ENCODE measurements around the gene PRR14L.

PRR14L gene

DNA sequence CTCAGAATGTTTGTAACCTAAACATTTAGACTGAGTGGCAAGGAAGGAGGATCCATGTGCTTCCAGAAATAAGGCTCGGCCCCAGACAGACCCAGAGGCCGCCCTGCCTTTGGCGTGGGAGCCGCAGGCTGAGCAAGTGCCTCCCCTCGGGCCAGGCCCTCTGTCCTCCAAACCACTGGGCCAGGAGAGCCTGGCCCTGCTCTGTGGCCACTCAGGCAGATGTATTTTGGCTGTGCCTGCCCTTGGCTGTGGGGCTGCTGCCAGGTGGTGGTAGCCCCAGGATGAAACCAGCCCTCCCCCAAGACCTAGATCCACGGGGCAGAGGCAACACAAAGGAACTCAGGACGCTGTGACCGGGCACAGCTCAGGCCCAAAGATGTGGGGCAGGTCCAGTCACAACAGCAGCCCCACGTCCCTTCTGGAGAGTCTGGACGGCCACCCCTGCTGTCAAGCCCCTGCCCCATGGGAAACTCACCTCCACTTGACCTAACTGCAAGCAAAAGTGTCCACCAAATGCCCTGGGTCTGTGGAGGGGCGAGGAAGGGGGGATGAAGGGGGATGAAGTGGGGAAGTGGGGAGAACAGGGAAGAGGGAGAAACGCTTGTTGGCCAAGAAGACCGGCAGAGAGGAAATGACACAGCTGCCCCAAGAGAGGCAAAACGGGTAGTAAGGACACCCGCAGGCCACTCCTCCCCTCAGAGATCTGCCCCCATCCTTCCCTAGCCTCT lies 111.9 kb downstream of the PRR14L start:
- DNase-seq, result no peak

DNA sequence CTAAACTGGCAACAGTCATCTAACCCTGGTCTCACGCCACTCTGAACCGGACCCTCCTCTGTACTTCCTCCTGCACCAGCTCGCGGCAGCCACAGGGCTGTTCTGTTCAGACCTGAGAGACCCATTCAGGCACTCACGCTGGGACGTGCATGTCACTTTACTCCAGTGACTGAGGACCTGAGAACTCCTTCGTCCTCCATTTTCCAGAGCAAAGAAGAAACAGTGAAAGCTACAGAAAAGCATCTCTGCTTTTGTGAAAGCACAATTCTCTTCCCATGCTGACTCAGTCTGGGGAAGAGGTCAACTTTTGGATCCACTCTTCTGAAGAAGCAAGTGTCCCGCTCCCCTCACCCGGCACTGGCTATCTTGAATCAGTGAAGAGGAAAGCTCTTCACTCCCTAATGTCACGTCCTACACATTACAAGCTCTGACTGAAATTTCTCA lies 112.5 kb downstream of the PRR14L start:
- DNase-seq, result no peak

DNA sequence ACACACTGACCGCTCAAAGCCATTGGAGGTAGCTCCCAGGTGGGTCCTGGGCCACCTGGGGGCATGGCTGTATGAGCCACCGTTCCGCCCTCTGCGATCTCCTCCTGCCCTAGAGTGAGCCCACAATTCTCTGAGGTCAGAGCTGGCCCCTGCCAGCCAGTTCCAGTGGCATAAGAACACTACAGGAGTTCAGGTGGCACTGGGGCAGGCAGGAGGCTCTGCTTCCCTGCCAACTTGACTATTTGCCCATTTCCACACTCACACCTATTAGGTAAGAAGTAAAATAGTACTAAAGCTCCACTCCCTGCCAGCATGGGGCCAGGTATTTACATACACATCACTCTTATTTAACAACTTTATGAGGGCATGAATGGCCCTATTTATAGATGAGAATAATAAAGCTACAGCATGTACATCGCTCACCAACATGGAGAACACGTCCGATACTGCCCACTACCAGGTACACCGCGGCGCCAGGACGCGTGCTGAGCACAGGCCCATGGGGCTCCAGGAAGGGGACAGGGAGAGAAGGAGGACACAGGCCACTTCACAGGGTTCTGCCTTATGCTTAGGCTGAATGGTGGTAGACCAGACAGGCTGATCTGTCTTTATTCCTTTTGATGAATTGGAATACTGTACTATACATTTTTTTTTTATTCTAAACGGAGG lies 114.2 kb downstream of the PRR14L start:
- no peak for DNase-seq

DNA sequence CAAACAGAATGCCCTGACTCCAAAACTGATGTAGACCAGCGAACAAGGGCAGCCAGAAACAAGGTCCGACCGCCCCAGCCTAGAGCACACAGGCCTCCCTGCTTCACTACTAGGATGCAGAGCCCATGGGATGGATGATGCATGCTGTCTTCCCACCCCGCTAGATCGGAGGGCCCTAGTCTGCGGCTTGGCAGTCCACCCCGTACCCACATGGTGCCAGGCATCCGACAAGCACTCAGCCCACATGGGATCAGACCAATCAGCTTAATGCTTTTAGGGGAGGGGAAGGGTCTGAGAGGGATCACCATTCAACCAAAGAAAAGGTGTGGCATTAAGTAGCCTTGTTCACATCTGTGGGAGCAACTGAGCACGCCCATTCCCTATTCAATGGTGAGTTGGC lies 118.5 kb downstream of the PRR14L start:
- DNase-seq, result no peak

Measured in NCI-H146 (cell line).